GM19372 (cell line): ENCODE data around the gene KLRC4.
"Not testable (repeated sequence)": the region's sequence is repeated elsewhere in the genome, so short reads cannot be mapped to it uniquely, and the experiment has no call there.

Source experiments
- ATAC-seq: cut with Tn5 transposase; IDR thresholded peaks from one replicate; pipeline ENCODE4 v1.9.1; 2021; ENCODE audit warnings: mild to moderate bottlenecking, low read depth, moderate library complexity; ENCODE audit not compliant: unreplicated experiment

KLRC4 gene

GRCh38 chr12:10400829-10401228 lies 8.7 kb downstream of the KLRC4 start:
- ATAC-seq = no peak

DNA sequence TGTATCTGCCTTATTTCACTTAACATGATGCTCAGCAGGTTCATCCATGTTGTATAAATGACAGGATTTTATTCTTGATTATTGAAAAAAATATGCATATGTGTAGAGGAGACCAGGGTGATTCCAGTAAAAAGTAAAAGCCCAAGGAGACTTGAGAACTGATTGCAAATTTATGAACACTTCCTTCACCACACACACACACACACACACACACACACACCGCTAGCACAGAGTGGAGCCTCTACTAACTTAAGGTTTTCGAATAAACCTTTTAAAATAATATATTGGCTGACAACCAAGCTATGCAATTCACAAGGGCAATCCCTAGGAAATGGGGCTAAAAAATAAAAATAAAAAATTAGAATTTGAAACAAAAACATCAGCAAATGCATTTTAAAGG lies 11.4 kb downstream of the KLRC4 start:
- no peak for ATAC-seq

DNA sequence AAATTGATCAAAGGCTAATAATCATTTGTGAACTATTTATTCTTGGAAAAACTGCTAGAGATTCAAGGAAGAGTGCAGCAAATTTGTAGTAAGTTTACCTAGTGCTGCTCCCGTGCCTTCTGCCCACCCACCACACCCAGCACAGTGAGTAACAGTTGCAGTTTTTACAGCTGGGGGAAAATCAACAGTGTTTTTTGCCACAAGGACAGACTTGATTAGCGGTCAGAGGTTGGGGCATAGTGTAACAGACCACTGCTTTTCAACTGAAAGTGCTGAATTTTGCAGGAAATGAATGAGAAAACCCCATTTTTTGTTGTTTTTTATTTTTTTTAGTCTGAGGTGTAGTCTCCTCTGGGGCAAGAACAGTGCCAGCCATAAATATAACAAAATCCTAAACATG lies 12.3 kb downstream of the KLRC4 start:
- ATAC-seq = no peak

GRCh38 chr12:10396176-10396575 lies 13.4 kb downstream of the KLRC4 start:
- not testable (repeated sequence) for ATAC-seq

DNA sequence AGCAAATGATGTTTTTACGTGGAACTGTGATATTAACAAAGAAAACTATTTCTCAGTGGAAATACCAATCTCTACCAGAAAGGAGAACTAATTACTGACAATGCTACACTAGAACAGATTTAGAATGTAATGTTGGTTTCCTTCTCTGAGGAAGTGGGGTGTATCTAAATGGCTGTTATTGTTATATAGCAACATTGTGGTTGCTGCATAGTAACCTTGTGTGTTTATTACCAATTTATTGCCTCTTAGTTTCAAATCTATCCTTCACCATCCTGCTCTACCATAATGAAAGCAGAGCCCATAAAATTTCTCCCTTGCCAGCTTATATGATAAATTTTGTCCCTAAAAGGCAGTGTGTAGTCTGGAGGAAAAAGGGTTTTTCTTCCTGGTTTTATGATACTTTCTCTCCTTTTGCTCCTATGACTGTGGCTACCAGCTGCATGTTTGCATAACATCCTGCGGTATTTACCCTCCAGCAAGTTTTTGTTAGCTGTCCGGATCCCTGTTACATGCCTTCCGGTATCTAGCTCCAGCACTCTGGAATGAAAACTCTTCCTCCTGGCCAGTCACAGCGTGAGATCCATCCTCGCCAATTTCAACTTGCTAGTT lies 14.1 kb downstream of the KLRC4 start:
- peak; percentile 64 for ATAC-seq

GRCh38 chr12:10394531-10395152 lies 14.9 kb downstream of the KLRC4 start:
- ATAC-seq = not testable (repeated sequence)

GRCh38 chr12:10393291-10393690 lies 16.3 kb downstream of the KLRC4 start:
- ATAC-seq = no peak

- peak; percentile 58 for ATAC-seq
Observed at GRCh38 chr12:10392394-10392930, 17.1 kb downstream of the KLRC4 start.

GRCh38 chr12:10390991-10391390 lies 18.6 kb downstream of the KLRC4 start:
- not testable (repeated sequence) for ATAC-seq

DNA sequence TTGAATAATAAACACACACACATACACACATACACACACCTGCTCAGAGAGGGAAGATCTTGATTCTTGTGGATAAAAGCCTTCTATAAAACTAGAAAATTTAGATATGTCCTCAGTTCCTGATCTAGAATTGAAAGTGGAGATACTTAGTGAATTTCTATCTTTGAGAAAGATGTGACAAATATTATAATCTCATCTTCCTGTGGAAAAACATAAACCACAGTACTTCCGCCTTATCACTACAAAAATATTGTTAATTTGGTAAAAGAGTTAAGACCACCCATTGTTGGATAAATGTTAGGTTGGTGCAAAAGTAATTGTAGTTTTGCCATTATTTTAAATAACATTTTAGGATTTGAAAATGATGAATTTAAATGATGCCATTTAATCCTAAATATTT lies 19.7 kb downstream of the KLRC4 start, which contains the start of gene KLRK1:
Gene KLRK1, minus strand, starts transcription at position 138 of the 400 bp plus-strand sequence. CDS start 1,231 bp downstream, outside the sequence.
- no peak for ATAC-seq

GRCh38 chr12:10388624-10389413 lies 20.7 kb downstream of the KLRC4 start:
- no peak for ATAC-seq

GRCh38 chr12:10387498-10387897 lies 22.1 kb downstream of the KLRC4 start:
- ATAC-seq = not testable (repeated sequence)

GRCh38 chr12:10386857-10387256 lies 22.7 kb downstream of the KLRC4 start:
- ATAC-seq = no peak

DNA sequence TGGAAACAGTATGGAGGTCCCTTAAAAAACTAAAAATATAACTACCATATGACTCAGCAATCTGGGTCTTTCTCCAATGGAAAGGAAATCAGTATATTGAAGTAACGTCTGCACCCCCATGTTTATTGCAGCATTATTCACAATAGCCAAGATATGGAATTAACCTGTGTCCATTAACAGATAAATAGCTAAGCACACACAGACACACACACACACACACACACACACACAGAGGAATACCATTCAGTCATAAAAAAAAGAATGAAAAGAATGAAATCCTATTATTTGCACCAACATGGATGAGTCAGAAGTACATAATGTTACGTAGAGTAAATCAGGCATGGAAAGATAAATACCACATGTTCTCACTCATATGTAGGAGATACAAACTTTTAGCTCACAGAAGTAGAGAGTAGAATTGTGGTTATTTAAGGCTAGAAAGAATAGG lies 24.4 kb downstream of the KLRC4 start:
- no peak for ATAC-seq

- no peak for ATAC-seq
Observed at GRCh38 chr12:10384191-10384590, 25.4 kb downstream of the KLRC4 start.

DNA sequence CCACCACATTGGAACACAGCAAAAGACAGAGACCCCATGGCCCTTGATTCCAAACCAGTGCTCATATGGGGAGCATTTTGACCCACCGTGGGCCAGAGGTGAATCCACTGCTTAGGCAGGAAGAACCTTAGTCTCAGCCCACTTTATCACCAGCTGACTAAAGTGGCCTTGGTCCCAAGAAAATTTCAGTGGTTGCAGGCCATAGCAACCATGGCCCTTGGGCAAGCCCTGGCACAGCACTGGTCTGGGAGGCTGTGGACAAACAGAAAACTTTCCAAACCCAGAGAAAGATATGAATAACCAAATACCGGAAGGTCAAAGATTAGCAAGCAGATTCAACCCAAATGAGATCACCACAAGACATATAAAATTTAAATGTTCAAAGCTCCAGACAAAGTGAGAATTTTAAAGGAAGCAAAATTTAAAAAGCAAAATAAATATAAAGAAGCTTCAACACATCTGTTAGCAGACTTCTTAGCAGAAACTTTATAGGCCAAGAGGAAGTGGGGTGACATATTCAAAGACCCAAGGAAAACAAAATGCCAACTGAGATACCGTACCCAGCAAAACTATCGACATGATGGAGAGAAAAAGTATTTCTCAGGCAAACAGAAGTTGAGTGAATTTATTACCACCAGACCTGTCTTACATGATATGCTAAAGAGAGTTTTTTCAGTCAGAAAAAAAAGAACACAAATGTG lies 27.5 kb downstream of the KLRC4 start:
- ATAC-seq = no peak

DNA sequence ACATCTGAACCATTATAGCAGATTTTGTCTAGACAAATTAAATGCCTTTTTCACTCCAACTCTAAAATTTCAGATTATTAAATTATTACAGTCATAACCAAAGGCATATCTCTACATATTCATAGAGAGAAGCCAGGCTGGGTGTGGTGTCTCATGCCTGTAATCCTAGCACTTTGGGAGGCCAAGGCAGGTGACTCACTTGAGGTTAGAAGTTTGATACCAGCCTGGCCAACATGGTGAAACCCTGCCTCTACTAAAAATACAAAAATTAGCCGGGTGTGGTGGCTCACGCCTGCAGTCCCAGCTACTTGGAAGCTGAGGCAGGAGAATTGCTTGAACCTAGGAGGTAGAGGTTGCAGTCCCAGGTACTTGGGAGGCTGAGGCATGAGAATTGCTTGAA lies 30.8 kb downstream of the KLRC4 start:
- not testable (repeated sequence) for ATAC-seq

- ATAC-seq = no peak
Observed at GRCh38 chr12:10374624-10375018, 34.9 kb downstream of the KLRC4 start.

- ATAC-seq = no peak
Observed at GRCh38 chr12:10372559-10372958, 37.0 kb downstream of the KLRC4 start.

- ATAC-seq = not testable (repeated sequence)
Observed at GRCh38 chr12:10371893-10372535, 37.5 kb downstream of the KLRC4 start.
